Measurements from ENCODE around the gene CHAF1A.

DNA sequence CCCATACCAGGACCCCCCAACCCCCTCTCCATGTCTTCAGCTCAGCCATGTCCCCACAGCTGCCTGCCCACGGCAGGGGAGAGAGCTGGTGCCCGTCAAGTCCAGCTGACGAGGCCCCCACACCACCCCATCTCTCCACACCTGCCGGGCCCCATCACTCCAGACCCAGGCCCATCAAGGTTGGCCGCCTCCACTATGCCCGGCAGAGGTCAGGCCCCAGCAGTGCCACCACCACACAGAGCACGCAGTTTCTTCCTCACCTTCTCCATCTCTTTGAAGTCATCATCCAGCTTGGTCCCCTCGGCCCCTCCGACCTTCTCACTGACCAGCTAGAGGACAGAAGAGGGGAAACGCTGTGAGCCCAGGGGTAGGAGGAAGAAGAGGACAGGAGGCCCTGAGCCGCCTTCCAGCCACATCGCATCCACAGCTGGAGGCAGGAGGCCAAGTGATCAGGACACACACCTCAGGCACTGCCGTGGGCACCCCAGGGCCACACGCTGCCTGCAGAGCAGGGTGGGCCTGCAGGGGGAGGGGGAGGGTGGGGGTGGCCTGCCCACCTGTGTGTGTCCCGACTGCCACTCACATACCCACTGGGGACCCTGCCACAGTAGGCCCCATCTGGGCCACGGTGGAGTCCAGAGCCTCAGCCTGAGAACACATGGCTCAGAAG is 35.6 kb upstream of the CHAF1A start:
- TF ChIP-seq, protein P1, sequence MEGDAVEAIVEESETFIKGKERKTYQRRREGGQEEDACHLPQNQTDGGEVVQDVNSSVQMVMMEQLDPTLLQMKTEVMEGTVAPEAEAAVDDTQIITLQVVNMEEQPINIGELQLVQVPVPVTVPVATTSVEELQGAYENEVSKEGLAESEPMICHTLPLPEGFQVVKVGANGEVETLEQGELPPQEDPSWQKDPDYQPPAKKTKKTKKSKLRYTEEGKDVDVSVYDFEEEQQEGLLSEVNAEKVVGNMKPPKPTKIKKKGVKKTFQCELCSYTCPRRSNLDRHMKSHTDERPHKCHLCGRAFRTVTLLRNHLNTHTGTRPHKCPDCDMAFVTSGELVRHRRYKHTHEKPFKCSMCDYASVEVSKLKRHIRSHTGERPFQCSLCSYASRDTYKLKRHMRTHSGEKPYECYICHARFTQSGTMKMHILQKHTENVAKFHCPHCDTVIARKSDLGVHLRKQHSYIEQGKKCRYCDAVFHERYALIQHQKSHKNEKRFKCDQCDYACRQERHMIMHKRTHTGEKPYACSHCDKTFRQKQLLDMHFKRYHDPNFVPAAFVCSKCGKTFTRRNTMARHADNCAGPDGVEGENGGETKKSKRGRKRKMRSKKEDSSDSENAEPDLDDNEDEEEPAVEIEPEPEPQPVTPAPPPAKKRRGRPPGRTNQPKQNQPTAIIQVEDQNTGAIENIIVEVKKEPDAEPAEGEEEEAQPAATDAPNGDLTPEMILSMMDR (IDR thresholded peaks at IDR 0.05) = no peak
- no peak for TF ChIP-seq POLR2A (IDR thresholded peaks at IDR 0.05)
